ENCODE results near the gene CFAP57. TPM values are rescaled to one million over a fixed set of nuclear protein-coding genes. Genes with fewer than 3 reads are reported as not detected.

The CFAP57 gene
- total RNA-seq, 1 donor from 2014 or later = not detected

- intact Hi-C loops (cut with micrococcal nuclease) = no loop called here
Measured at GRCh38 chr1:43294761-43295160, 122.6 kb downstream of the CFAP57 start.

GRCh38 chr1:43296207-43296606, 124.1 kb downstream of the CFAP57 start:
- intact Hi-C loops (cut with micrococcal nuclease) = no loop called here

- intact Hi-C loops (cut with micrococcal nuclease) = no loop called here
Measured at GRCh38 chr1:43298055-43298454, 125.9 kb downstream of the CFAP57 start.

GRCh38 chr1:43299101-43299500, 127.0 kb downstream of the CFAP57 start:
- intact Hi-C loops (cut with micrococcal nuclease) = no loop called here

- intact Hi-C loops (cut with micrococcal nuclease) = no loop called here
Measured at GRCh38 chr1:43300378-43301094, 128.4 kb downstream of the CFAP57 start, which contains the start of gene TIE1. Gene TIE1, plus strand, starts transcription at chr1:43300982. Its CDS starts 90 bp downstream, at chr1:43301072.

GRCh38 chr1:43302201-43302600, 130.1 kb downstream of the CFAP57 start:
- intact Hi-C loops (cut with micrococcal nuclease) = no loop called here

GRCh38 chr1:43302721-43303470, 130.8 kb downstream of the CFAP57 start:
- intact Hi-C loops (cut with micrococcal nuclease) = no loop called here

- intact Hi-C loops (cut with micrococcal nuclease) = no loop called here
Measured at GRCh38 chr1:43303471-43304313, 131.6 kb downstream of the CFAP57 start.

Other genes with a start within 250 kb of the CFAP57 start
- 102 and 104 TPM in 2 replicates for gene SLC2A1, start 213.5 kb upstream of the CFAP57 start, total RNA-seq
- gene EBNA1BP2, start within 50 bp of the CFAP57 start, total RNA-seq = 56.0 and 59.4 TPM in 2 replicates
- gene TMEM125, start 97.7 kb downstream of the CFAP57 start, total RNA-seq = not detected in 2 replicates
- gene C1orf210, start 113.3 kb downstream of the CFAP57 start, total RNA-seq = not detected in 2 replicates
- gene TIE1, start 128.7 kb downstream of the CFAP57 start, total RNA-seq = 0.14 and 0.27 TPM in 2 replicates
- not detected in 2 replicates for gene MPL, start 165.5 kb downstream of the CFAP57 start, total RNA-seq
- gene CDC20, start 186.7 kb downstream of the CFAP57 start, total RNA-seq = 157 and 166 TPM in 2 replicates
- gene ELOVL1, start 195.7 kb downstream of the CFAP57 start, total RNA-seq = 74.2 and 75.4 TPM in 2 replicates
- 34.6 and 36.9 TPM in 2 replicates for gene MED8, start 217.5 kb downstream of the CFAP57 start, total RNA-seq
- gene SZT2, start 217.6 kb downstream of the CFAP57 start, total RNA-seq = 72.7 and 77.9 TPM in 2 replicates

All from T-helper 2 cell treated with Interferon-gamma antibody and Interleukin-4, amounts not matched to agents 100 ng/mL and 5 ng/mL, for 36 hours (primary cell).